Measurements from ENCODE around the gene VEGFC. TPM values are rescaled to one million over a fixed set of nuclear protein-coding genes. Genes with fewer than 3 reads are reported as not detected.
A peak's percentile ranks its signal among the peaks of the same experiment; 100 is the strongest.

VEGFC gene
- total RNA-seq, 1 experiment from 2014 or later, result 1.2 TPM

DNA sequence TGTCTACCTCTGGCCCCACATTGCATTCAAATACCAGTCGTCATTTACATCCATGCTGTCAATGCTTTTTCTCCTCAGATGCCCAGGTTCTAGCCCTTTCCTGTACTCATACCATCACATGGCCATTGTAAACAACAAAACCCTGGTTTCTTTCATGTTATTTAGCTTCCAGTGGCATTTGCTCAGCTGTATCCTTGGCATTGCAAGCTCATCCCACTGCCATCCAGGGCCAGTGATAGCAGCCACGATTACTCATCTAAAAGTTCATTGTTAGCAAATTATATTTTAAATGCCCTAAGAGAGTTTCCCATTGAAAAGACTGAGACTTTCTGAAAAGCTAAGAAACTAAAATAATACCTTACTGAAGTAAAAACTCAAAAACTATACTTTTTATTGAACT, 34.0 kb downstream of the VEGFC start:
- DNase-seq, result no peak
- Mint-ChIP-seq H3K36me3 (ENCODE audit: insufficient read depth, unreplicated experiment) (no peaks in the 10 kb centered on the region), H3K4me3 (ENCODE audit: low read depth, unreplicated experiment) (no peak overlapping the region), H3K27me3 (ENCODE audit: unreplicated experiment) (no peaks in the 10 kb centered on the region), H3K27ac (ENCODE audit: unreplicated experiment) (peak overlapping the region; percentile 8), H3K9me3 (ENCODE audit: low read depth, unreplicated experiment) (no peaks in the 10 kb centered on the region), H3K4me1 (ENCODE audit: low read depth, unreplicated experiment) (no peaks in the 10 kb centered on the region)
- no TSS peak for BruUV-seq (replicated peaks)
- intact Hi-C loops (cut with micrococcal nuclease; ENCODE audit: unreplicated experiment), result no loop called here
- TF ChIP-seq, protein P1, sequence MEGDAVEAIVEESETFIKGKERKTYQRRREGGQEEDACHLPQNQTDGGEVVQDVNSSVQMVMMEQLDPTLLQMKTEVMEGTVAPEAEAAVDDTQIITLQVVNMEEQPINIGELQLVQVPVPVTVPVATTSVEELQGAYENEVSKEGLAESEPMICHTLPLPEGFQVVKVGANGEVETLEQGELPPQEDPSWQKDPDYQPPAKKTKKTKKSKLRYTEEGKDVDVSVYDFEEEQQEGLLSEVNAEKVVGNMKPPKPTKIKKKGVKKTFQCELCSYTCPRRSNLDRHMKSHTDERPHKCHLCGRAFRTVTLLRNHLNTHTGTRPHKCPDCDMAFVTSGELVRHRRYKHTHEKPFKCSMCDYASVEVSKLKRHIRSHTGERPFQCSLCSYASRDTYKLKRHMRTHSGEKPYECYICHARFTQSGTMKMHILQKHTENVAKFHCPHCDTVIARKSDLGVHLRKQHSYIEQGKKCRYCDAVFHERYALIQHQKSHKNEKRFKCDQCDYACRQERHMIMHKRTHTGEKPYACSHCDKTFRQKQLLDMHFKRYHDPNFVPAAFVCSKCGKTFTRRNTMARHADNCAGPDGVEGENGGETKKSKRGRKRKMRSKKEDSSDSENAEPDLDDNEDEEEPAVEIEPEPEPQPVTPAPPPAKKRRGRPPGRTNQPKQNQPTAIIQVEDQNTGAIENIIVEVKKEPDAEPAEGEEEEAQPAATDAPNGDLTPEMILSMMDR (IDR thresholded peaks at IDR 0.05; ENCODE audit: unreplicated experiment), result no peak
- CTCF ChIA-PET, result no interaction called here

DNA sequence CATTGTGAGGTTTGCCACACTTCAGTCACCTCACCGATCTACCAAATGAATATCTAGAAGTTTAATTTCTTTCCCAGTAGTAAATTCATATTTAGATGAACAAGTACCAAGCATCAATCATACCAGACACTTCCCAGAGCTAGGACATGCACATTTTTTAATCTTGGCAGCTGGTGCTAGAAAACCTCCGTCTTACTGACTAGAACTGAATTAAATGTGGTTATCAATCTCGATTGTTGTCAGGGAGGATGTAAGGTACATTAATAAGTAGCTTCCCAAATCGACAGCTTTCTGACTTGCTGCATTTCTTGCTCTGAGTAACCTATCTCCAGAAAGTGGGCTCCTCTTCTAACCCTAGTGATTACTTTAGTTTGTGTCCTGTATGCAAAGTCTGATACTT, 34.4 kb downstream of the VEGFC start:
- H3K27me3 Mint-ChIP-seq (ENCODE audit: unreplicated experiment), result no peaks in the 10 kb centered on the region
- H3K36me3 Mint-ChIP-seq (ENCODE audit: insufficient read depth, unreplicated experiment), result no peaks in the 10 kb centered on the region
- intact Hi-C loops (cut with micrococcal nuclease; ENCODE audit: unreplicated experiment), result no loop called here
- DNase-seq, result no peak
- TF ChIP-seq, protein P1 (IDR thresholded peaks at IDR 0.05; ENCODE audit: unreplicated experiment), result no peak
- no TSS peak for BruUV-seq (replicated peaks)
- no peak overlapping the region for H3K4me3 Mint-ChIP-seq (ENCODE audit: low read depth, unreplicated experiment)
- no peaks in the 10 kb centered on the region for H3K9me3 Mint-ChIP-seq (ENCODE audit: low read depth, unreplicated experiment)
- CTCF ChIA-PET, result no interaction called here
- H3K4me1 Mint-ChIP-seq (ENCODE audit: low read depth, unreplicated experiment), result peaks cover under 1% of the 10 kb centered on the region
- peak overlapping the region; percentile 8 for H3K27ac Mint-ChIP-seq (ENCODE audit: unreplicated experiment)

DNA sequence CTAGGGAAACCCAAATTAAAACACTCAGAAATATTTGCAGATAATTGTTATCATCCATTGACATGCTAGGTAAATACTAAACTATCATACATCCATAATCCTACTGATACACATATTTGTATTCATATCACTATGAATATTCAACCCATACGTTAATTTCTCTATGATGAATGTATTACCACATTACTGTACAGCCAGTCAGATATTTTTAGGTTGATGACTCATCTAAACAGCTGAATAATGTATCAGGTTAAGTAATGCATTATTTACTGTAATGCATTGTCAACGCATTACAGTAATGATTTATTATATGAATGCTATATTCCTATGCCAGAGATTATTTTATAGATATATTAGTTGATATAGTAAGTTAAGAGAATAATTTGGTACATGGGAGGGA, 37.1 kb downstream of the VEGFC start:
- no peak for DNase-seq

DNA sequence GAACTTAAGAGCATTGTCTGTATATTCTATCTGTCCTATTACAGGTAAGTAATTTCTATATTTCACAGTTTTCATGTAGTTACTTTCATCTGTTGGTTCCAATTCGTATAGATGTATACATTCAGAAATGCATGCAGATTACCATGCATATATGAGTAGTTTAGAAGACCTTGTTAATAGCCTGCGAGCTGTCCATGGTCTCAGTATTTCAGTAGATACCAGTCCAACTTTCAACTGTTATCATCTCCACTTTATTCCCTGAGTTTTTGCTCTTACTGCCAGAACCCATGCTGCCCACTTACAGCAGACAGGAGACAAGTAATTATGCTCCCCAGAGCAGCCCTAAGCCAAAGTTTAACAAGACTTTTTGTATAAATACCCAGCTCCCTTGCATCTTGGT, 37.7 kb downstream of the VEGFC start:
- TF ChIP-seq, protein P1 (IDR thresholded peaks at IDR 0.05; ENCODE audit: unreplicated experiment), result no peak

More for the DNA sequence above, 37.1 kb downstream of the VEGFC start:
- TF ChIP-seq, protein P1 (IDR thresholded peaks at IDR 0.05; ENCODE audit: unreplicated experiment), result no peak
- no peaks in the 10 kb centered on the region for H3K9me3 Mint-ChIP-seq (ENCODE audit: low read depth, unreplicated experiment)
- H3K4me1 Mint-ChIP-seq (ENCODE audit: low read depth, unreplicated experiment), result peaks cover 6% of the 10 kb centered on the region
- H3K27me3 Mint-ChIP-seq (ENCODE audit: unreplicated experiment), result no peaks in the 10 kb centered on the region
- CTCF ChIA-PET, result no interaction called here
- H3K27ac Mint-ChIP-seq (ENCODE audit: unreplicated experiment), result no peak overlapping the region
- H3K4me3 Mint-ChIP-seq (ENCODE audit: low read depth, unreplicated experiment), result no peak overlapping the region
- intact Hi-C loops (cut with micrococcal nuclease; ENCODE audit: unreplicated experiment), result no loop called here
- no TSS peak for BruUV-seq (replicated peaks)
- no peaks in the 10 kb centered on the region for H3K36me3 Mint-ChIP-seq (ENCODE audit: insufficient read depth, unreplicated experiment)

More for the DNA sequence above, 37.7 kb downstream of the VEGFC start:
- no peaks in the 10 kb centered on the region for H3K36me3 Mint-ChIP-seq (ENCODE audit: insufficient read depth, unreplicated experiment)
- BruUV-seq (replicated peaks), result no TSS peak
- no peak for DNase-seq
- intact Hi-C loops (cut with micrococcal nuclease; ENCODE audit: unreplicated experiment), result no loop called here
- no peak overlapping the region for H3K4me3 Mint-ChIP-seq (ENCODE audit: low read depth, unreplicated experiment)
- peaks cover 6% of the 10 kb centered on the region for H3K4me1 Mint-ChIP-seq (ENCODE audit: low read depth, unreplicated experiment)
- CTCF ChIA-PET, result no interaction called here
- no peak overlapping the region for H3K27ac Mint-ChIP-seq (ENCODE audit: unreplicated experiment)
- H3K9me3 Mint-ChIP-seq (ENCODE audit: low read depth, unreplicated experiment), result no peaks in the 10 kb centered on the region
- H3K27me3 Mint-ChIP-seq (ENCODE audit: unreplicated experiment), result no peaks in the 10 kb centered on the region

Measured in Calu3 (cell line).